Measurements from ENCODE around the gene PDGFB.
A peak's percentile ranks its signal among the peaks of the same experiment; 100 is the strongest.

The PDGFB gene

DNA sequence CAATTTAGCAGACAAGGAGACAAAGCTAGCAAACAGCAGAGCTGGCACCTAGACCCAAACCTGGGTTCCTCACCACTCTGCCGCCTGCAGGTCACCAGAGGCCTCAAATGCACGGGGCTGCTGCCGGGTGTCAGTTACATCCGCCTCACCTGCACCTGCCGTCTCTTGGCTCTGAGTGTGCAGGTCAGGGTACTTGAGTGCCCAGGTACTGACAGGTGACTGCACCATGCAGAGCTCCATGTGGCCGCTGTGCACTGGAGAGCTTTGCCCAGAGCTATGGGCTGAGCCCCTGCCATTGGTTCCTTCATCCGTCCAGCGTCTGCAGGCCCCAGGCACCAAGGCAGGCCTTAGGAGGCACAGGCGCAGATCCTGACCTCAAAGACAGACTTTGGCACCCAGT, 35.0 kb downstream of the PDGFB start:
- no peaks in the 10 kb centered on the region for H3K36me3 ChIP-seq (ENCODE audit: control insufficient read depth, insufficient read depth, low read length)
- no peak overlapping the region for H3K27ac ChIP-seq (ENCODE audit: low read depth, low read length)
- no peaks in the 10 kb centered on the region for H3K4me1 ChIP-seq (ENCODE audit: control insufficient read depth, insufficient read depth, low read length)
- no peak overlapping the region for H3K4me3 ChIP-seq (ENCODE audit: low read length)
- no peak overlapping the region for H3K9ac ChIP-seq (ENCODE audit: low read length)
- H3K27me3 ChIP-seq (ENCODE audit: control insufficient read depth, insufficient read depth, low read length) = peaks cover 4% of the 10 kb centered on the region

DNA sequence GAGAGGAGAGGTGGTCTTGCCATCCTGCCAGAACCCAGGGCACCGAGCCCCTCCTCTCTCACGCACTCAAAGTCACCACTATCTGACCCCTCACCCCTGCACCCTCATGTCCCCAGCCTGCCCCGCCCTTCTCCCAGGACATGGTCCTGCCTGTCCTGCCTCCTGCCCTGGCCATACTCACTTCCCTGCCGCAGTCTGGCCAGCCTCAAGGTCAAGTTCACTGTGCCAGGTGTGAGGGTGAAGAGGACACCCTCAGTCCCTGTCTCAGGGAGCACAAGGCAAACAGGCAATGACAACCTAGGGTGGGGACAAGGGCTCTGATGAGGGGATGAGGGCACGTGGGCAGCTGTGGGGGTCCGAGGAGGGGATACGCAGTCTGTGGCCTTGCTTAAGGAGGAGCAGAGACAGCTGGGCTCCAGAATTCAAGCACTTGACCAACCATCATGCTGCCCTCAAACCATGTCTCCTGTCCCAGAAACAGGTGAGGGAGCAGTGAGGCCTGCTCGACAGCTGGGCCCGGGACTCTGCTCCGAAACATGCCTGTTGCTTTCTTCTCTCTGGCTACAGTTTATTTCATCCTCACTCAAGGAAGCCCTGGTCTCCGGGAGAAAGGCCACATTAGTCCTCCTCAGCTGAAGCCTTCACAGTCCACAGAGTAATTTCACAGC, 36.6 kb downstream of the PDGFB start:
- H3K9ac ChIP-seq (ENCODE audit: low read length) = no peak overlapping the region
- H3K36me3 ChIP-seq (ENCODE audit: control insufficient read depth, insufficient read depth, low read length) = no peaks in the 10 kb centered on the region
- H3K27ac ChIP-seq (ENCODE audit: low read depth, low read length) = no peak overlapping the region
- no peak overlapping the region for H3K4me3 ChIP-seq (ENCODE audit: low read length)
- H3K27me3 ChIP-seq (ENCODE audit: control insufficient read depth, insufficient read depth, low read length) = peaks cover 4% of the 10 kb centered on the region
- H3K4me1 ChIP-seq (ENCODE audit: control insufficient read depth, insufficient read depth, low read length) = no peaks in the 10 kb centered on the region

DNA sequence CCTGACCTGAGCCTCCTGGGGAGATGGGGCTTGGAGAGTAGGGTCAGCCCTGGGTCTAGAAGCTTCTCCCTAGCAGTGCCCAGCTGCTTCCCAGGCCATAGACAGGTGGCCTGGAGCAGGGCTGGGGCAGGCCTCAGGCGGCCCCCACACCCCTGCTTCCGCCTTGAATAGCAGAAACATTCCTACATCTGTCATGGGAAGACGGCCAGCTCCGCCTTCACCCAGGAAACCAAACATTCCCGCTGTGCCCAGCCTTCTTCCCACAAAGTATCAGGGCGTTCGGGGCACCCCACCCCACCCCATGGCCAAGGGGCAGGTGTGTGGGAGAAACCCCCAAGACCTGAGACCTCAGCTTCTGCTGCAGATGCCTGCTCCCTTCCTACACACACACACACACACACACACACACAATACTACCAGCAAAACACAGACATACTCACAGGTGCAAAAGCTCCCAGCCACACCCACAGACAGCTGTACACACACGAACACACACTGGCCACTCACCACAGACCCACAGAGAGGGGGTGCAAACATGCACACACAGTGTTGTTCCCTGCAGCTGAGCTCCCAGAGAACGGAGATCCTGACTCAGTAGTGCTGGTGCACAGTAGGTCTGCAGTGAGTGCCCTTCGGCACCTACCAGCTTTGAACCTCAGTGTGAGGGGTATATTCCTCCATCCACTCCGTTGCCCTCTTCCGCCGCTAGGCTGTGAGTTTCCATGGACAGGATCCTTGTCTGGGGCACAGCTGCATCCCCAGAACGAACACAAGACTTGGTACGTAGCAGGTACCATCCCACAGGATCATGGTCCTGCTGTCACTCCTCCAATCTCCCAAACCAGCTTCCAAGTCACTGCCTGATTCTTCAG, 37.4 kb downstream of the PDGFB start:
- Histone ChIP-seq H3K4me1 (ENCODE audit: control insufficient read depth, insufficient read depth, low read length) (no peaks in the 10 kb centered on the region), H3K36me3 (ENCODE audit: control insufficient read depth, insufficient read depth, low read length) (no peaks in the 10 kb centered on the region), H3K4me3 (ENCODE audit: low read length) (no peak overlapping the region), H3K27me3 (ENCODE audit: control insufficient read depth, insufficient read depth, low read length) (peaks cover 4% of the 10 kb centered on the region), H3K9ac (ENCODE audit: low read length) (no peak overlapping the region), H3K27ac (ENCODE audit: low read depth, low read length) (no peak overlapping the region)

DNA sequence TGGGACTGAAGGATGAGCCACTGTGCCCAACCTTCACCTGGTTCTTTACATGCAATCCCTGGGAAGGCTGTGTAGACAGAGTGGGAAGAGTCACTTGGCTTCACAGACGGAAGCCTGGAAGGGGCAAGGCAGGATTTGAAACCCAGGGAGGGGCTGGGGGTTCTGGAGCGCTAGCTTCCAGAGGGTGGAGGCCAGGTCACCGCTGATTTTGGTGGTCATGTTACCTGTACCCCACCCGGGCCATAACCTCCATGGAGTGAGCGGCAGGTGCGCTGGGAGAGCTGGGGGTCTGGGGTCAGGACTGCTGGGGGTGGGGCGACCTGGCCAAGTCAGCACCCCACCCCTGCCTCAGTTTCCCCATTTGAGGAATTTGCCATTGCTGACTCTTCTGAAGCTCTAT, 38.3 kb downstream of the PDGFB start:
- Histone ChIP-seq H3K9ac (ENCODE audit: low read length) (no peak overlapping the region), H3K27me3 (ENCODE audit: control insufficient read depth, insufficient read depth, low read length) (peaks cover 4% of the 10 kb centered on the region), H3K36me3 (ENCODE audit: control insufficient read depth, insufficient read depth, low read length) (no peaks in the 10 kb centered on the region), H3K4me3 (ENCODE audit: low read length) (no peak overlapping the region), H3K4me1 (ENCODE audit: control insufficient read depth, insufficient read depth, low read length) (no peaks in the 10 kb centered on the region), H3K27ac (ENCODE audit: low read depth, low read length) (no peak overlapping the region)

DNA sequence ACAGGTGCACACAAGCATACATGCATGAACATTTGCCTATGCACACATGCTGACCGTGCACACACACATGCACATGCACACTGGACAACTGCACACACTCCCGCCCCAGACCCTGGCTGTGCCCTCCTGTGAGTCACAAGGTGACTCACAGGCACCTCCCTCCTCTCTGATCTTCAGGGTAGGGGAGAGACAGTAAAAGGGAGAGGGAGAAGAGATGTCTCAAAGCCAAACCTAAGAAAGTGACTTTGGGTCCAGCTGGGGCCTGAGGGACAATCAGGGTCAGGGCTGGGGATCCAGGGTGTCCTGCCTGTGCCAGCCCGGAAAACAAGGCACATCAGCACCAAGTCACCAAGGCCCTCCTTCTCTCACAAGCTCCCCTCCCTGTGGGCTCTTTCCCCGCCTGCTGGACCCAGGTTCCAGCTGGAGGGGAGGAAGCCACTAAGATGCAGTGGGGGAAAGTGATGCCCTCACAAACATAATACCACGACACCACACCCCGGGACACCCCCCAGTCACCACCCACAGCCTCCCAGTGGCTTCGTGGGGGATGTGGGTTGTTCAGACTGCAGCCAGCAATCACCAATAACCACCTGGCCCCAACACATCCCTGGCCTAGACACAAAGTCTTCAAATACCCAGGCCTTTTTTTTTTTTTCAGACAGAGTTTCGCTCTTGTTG, 39.3 kb downstream of the PDGFB start:
- Histone ChIP-seq H3K4me3 (ENCODE audit: low read length) (no peak overlapping the region), H3K27ac (ENCODE audit: low read depth, low read length) (no peak overlapping the region), H3K36me3 (ENCODE audit: control insufficient read depth, insufficient read depth, low read length) (no peaks in the 10 kb centered on the region), H3K4me1 (ENCODE audit: control insufficient read depth, insufficient read depth, low read length) (no peaks in the 10 kb centered on the region), H3K27me3 (ENCODE audit: control insufficient read depth, insufficient read depth, low read length) (peaks cover 4% of the 10 kb centered on the region), H3K9ac (ENCODE audit: low read length) (no peak overlapping the region)

DNA sequence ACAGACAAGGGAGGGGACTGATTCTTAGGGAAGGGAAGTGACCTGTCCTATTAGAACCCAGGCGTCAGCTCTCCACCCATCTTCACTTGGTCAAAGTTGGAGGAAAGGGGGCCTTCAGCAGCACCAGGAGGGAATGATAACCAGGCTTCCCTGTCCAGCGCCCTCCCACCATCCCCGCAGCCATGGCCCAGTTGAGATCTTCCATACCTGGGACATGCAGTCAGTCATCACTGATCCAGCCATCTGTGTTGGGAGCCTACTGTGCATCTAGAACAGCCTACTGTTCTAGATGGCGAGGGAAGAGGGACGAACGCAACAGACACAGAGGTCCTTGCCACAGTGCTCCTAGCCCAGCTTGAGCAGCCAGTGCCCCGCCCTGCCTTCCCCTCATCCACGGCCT, 40.6 kb downstream of the PDGFB start:
- H3K27ac ChIP-seq (ENCODE audit: low read depth, low read length) = no peak overlapping the region
- H3K36me3 ChIP-seq (ENCODE audit: control insufficient read depth, insufficient read depth, low read length) = no peaks in the 10 kb centered on the region
- no peak overlapping the region for H3K9ac ChIP-seq (ENCODE audit: low read length)
- no peak overlapping the region for H3K4me3 ChIP-seq (ENCODE audit: low read length)
- peaks cover 4% of the 10 kb centered on the region for H3K27me3 ChIP-seq (ENCODE audit: control insufficient read depth, insufficient read depth, low read length)
- H3K4me1 ChIP-seq (ENCODE audit: control insufficient read depth, insufficient read depth, low read length) = no peaks in the 10 kb centered on the region

DNA sequence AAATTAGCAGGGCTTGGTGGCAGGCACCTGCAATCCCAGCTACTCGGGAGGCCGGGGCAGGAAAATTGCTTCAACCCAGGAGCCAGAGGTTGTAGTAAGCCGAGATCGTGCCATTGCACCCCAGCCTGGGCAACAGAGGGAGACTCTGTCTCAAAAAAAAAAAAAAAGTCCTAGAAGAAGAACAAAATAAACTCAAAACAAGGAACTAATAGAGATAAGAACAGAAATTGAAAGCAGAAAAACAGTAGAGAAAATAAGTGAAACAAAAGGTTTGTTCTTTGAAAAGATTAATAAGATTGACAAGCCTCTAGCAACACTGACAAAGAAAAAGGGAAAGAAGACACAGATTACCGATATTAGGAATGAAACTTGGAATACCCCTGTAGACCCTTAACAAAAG, 47.2 kb downstream of the PDGFB start:
- Histone ChIP-seq H3K36me3 (ENCODE audit: control insufficient read depth, insufficient read depth, low read length) (no peaks in the 10 kb centered on the region), H3K9ac (ENCODE audit: low read length) (no peak overlapping the region), H3K4me1 (ENCODE audit: control insufficient read depth, insufficient read depth, low read length) (no peaks in the 10 kb centered on the region), H3K4me3 (ENCODE audit: low read length) (no peak overlapping the region), H3K27me3 (ENCODE audit: control insufficient read depth, insufficient read depth, low read length) (no peaks in the 10 kb centered on the region), H3K27ac (ENCODE audit: low read depth, low read length) (no peak overlapping the region)

DNA sequence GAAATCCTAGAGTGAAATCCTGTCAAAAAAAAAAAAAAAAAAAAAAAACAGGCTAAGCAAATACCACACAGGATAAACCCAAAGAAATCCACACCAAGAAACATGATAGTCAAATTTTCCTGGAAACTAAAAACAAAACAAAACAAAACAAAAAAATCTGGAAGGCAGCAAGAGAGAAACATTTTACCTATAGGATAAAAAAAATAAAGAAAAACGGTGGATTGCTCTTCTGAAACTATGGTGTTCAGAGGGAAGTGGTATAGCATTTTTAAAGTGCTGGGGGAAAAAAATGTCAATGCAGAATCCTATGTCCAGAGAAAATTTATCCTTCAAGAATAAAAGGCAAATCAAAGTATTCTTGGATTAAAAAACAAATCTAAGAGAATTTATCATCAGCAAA, 50.7 kb downstream of the PDGFB start:
- Histone ChIP-seq H3K4me3 (ENCODE audit: low read length) (no peak overlapping the region), H3K4me1 (ENCODE audit: control insufficient read depth, insufficient read depth, low read length) (no peaks in the 10 kb centered on the region), H3K36me3 (ENCODE audit: control insufficient read depth, insufficient read depth, low read length) (no peaks in the 10 kb centered on the region), H3K27ac (ENCODE audit: low read depth, low read length) (no peak overlapping the region), H3K27me3 (ENCODE audit: control insufficient read depth, insufficient read depth, low read length) (no peaks in the 10 kb centered on the region), H3K9ac (ENCODE audit: low read length) (no peak overlapping the region)

DNA sequence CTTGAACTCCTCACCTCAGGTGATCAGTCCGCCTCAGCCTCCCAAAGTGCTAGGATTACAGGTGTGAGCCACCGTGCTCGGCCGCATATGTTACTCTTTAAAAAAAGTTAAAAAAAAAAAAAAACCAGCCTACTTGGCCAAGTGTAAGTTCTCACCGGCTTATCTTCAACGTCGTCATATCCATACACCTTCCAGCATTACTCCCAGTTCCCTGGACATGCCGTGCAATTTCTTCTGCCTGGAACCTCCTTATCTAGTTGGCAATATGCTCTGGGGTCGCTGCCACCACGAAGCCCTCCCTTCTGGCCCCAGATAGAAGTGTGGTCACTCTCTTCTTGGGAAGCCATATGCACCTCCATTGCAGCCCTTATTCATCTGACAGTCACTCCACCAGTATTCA, 56.0 kb downstream of the PDGFB start:
- H3K9ac ChIP-seq (ENCODE audit: low read length) = no peak overlapping the region
- H3K36me3 ChIP-seq (ENCODE audit: control insufficient read depth, insufficient read depth, low read length) = no peaks in the 10 kb centered on the region
- H3K27me3 ChIP-seq (ENCODE audit: control insufficient read depth, insufficient read depth, low read length) = no peaks in the 10 kb centered on the region
- H3K4me1 ChIP-seq (ENCODE audit: control insufficient read depth, insufficient read depth, low read length) = no peaks in the 10 kb centered on the region
- H3K4me3 ChIP-seq (ENCODE audit: low read length) = no peak overlapping the region
- H3K27ac ChIP-seq (ENCODE audit: low read depth, low read length) = no peak overlapping the region

- no peak overlapping the region for H3K9ac ChIP-seq (ENCODE audit: low read length)
These were observed 59.2 kb downstream of the PDGFB start for GRCh38 chr22:39185601-39186012.

DNA sequence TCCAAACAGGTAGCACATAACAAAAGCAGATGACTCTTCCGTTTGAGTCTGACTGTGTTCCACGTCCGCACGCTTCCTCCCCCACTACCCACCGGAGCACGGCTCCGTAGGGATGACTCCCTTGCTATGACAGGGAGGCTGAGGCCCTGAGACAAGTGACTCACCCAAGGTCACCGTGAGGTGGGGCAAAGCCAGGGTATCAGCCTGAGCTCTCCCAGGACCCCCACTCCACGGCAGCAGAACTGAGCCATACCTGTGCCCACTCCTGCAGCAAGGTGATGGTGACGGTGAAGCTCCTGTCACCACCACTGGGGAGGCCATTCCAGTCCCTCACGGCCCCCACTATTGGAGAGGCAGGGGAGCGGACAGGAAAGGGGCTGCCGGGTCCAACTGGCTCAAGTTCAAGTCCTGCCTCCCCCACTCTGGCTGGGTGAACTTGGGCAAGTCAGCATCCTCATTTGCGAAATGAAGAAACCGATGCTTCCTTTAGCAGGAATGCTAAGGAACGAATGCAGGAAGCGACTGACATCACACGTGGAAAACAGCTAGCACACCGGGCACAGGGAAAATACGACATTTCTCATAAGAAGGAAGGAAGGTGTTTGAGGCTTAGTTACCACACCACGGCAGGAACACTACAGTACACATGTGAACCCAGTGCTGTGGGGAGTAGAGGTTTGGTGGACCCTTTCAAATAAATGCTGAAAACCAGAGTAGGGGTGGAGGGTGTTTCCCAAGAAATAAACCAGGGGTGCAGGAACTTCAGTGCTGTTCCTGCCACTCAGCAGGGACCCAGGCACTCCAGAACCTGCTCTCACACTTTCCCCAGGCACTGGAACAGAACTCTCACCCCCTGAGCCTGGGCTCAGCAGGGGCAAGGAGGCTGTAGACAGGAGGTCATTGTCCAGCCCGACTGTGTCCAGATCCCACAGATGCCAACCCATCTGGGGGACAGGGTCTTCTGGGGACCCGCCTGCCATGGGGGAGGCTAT, 59.9 kb downstream of the PDGFB start:
- Histone ChIP-seq H3K36me3 (ENCODE audit: control insufficient read depth, insufficient read depth, low read length) (no peaks in the 10 kb centered on the region), H3K27me3 (ENCODE audit: control insufficient read depth, insufficient read depth, low read length) (no peaks in the 10 kb centered on the region), H3K4me1 (ENCODE audit: control insufficient read depth, insufficient read depth, low read length) (no peaks in the 10 kb centered on the region), H3K27ac (ENCODE audit: low read depth, low read length) (peak overlapping the region; percentile 59), H3K4me3 (ENCODE audit: low read length) (no peak overlapping the region), H3K9ac (ENCODE audit: low read length) (no peak overlapping the region)

More at GRCh38 chr22:39185601-39186012, 59.2 kb downstream of the PDGFB start:
- H3K4me1 ChIP-seq (ENCODE audit: control insufficient read depth, insufficient read depth, low read length) = no peaks in the 10 kb centered on the region
- no peak overlapping the region for H3K4me3 ChIP-seq (ENCODE audit: low read length)
- H3K27ac ChIP-seq (ENCODE audit: low read depth, low read length) = no peak overlapping the region
- no peaks in the 10 kb centered on the region for H3K27me3 ChIP-seq (ENCODE audit: control insufficient read depth, insufficient read depth, low read length)
- H3K36me3 ChIP-seq (ENCODE audit: control insufficient read depth, insufficient read depth, low read length) = no peaks in the 10 kb centered on the region

Measured in rectal smooth muscle tissue (tissue), 1 donor.